ENCODE measurements around the gene MEOX1. TPM values are rescaled to one million over a fixed set of nuclear protein-coding genes. Genes with fewer than 3 reads are reported as not detected.

Gene MEOX1
- total RNA-seq, 1 donor from 2014 or later, result 0.21 TPM

DNA sequence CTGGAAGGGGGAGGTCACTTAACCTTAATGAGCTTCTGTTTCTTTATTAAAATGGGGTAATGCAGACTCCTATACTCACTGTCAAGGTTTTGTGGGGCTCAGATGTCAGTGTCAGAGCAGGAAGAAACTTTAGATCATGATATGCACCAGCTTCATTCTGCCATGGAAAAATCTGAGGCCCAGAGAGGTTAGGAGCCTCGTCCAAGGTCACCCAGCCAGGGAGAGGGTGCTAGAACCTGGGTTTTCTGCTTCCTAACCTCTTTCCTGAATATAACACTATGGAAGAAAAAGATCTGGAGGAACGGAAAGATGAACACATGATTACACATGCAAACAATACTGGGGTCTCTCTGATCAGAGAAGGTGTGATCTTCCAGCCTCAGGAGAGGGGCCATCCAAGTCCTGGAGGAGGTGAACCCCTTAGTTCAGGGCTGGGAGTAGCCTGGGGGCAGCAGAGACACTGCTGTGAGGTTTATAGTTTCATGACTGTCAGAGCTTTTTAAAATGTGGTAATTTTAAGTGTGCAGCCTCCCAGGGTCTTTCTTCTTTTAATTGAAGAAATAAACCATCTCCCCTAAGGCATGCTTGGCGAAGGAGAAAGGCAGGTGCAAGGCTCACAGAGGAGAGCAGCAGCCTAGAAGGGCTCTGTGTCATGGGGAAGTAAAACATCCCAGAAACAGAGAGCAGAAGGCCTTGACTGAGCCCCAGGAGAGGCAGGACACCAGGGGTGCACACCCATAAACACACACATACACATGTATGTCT lies 10.2 kb upstream of the MEOX1 start:
- Mint-ChIP-seq H3K9me3 (no peaks in the 10 kb centered on the region), H3K36me3 (ENCODE audit: low read depth) (no peaks in the 10 kb centered on the region), H3K27ac (no peak overlapping the region), H3K4me3 (no peak overlapping the region), H3K4me1 (peaks cover 17% of the 10 kb centered on the region), H3K27me3 (peaks cover 10% of the 10 kb centered on the region)
- intact Hi-C loops (cut with micrococcal nuclease), result no loop called here
- DNase-seq, result no peak

DNA sequence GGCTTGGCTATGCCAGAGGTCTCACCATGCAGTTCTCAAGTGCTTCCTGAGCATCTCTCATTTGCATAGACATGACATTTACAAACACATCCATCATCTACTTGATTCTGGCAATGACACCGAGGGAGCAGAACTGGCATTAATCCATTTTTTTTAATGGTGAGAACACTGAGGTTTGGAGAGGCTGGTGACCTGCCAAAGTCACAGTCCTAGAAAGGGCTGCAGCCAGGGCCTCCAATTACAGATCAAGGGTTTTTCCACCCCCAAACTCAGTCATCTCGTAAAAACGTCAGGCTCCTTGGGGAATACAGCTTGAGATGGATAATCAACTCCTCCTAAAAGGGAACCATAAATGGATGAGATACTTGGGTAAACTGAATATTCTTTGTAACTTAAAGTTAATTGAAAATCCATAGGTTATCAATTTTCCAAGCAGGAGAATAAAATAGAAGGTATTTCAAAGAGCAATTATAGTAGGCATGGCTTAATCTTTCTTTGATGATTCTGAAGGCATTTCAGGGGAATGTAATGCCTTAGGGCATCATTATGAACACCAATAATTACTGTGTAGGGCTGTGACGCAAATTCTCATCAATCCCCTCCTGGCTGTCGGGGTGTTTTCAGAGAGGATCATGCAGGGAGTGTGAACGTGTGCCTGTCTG lies 9.4 kb upstream of the MEOX1 start:
- Mint-ChIP-seq H3K27ac (no peak overlapping the region), H3K27me3 (peaks cover 8% of the 10 kb centered on the region), H3K4me1 (peaks cover 13% of the 10 kb centered on the region), H3K9me3 (no peaks in the 10 kb centered on the region), H3K4me3 (no peak overlapping the region), H3K36me3 (ENCODE audit: low read depth) (no peaks in the 10 kb centered on the region)
- intact Hi-C loops (cut with micrococcal nuclease), result no loop called here
- no peak for DNase-seq

- DNase-seq, result no peak
- Mint-ChIP-seq H3K4me1 (peaks cover 13% of the 10 kb centered on the region), H3K9me3 (no peaks in the 10 kb centered on the region), H3K4me3 (no peak overlapping the region), H3K27me3 (peaks cover 5% of the 10 kb centered on the region), H3K36me3 (ENCODE audit: low read depth) (no peaks in the 10 kb centered on the region), H3K27ac (no peak overlapping the region)
- intact Hi-C loops (cut with micrococcal nuclease), result no loop called here
Observed at GRCh38 chr17:43670645-43671030, 8.9 kb upstream of the MEOX1 start.

GRCh38 chr17:43669971-43670644 lies 8.4 kb upstream of the MEOX1 start:
- H3K4me1 Mint-ChIP-seq, result peaks cover 13% of the 10 kb centered on the region
- H3K9me3 Mint-ChIP-seq, result no peaks in the 10 kb centered on the region
- H3K27ac Mint-ChIP-seq, result no peak overlapping the region
- peak; percentile 62 for DNase-seq
- no peaks in the 10 kb centered on the region for H3K36me3 Mint-ChIP-seq (ENCODE audit: low read depth)
- no peak overlapping the region for H3K4me3 Mint-ChIP-seq
- intact Hi-C loops (cut with micrococcal nuclease), result no loop called here
- H3K27me3 Mint-ChIP-seq, result no peaks in the 10 kb centered on the region

DNA sequence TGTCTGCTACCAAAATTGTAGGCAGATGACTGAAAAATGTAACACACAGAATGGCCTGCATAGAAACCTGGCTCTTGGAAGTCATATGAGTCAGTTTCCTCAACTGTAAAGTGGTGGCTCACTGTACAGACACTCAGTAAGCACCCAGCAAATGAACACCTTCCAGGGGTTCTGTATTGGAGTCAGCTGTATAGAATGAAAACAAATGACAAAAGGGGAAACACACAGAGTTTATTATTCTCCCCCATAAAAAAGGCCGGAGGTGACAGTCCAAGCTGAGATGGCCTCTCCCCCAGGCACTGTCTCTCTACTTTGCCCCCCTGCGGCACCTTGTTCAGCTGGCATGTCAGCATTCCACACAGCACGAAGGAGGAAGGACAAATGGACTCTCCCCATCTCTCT lies 6.2 kb upstream of the MEOX1 start:
- intact Hi-C loops (cut with micrococcal nuclease), result no loop called here
- Mint-ChIP-seq H3K27ac (no peak overlapping the region), H3K36me3 (ENCODE audit: low read depth) (no peaks in the 10 kb centered on the region), H3K9me3 (no peaks in the 10 kb centered on the region), H3K27me3 (no peaks in the 10 kb centered on the region), H3K4me1 (peaks cover 14% of the 10 kb centered on the region), H3K4me3 (no peak overlapping the region)
- no peak for DNase-seq

DNA sequence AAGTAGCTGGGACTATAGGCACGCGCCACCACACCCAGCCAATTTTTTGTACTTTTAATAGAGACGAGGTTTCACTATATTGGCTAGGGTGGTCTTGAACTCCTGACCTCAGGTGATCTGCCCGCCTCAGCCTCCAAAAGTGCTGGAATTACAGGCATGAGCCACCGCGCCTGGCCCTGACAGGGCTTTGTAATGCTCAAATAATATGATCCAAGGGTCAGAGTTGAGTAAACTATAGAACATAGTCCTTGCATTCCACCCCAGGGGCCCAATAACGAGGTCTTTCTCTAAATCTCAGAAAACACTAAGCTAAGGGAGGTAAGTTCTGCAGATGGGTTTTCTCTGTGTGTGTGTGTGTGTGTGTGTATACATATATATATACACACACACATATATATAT lies 5.8 kb upstream of the MEOX1 start:
- H3K27ac Mint-ChIP-seq, result no peak overlapping the region
- peaks cover 18% of the 10 kb centered on the region for H3K4me1 Mint-ChIP-seq
- H3K36me3 Mint-ChIP-seq (ENCODE audit: low read depth), result no peaks in the 10 kb centered on the region
- H3K4me3 Mint-ChIP-seq, result no peak overlapping the region
- DNase-seq, result no peak
- H3K9me3 Mint-ChIP-seq, result no peaks in the 10 kb centered on the region
- intact Hi-C loops (cut with micrococcal nuclease), result no loop called here
- H3K27me3 Mint-ChIP-seq, result no peaks in the 10 kb centered on the region

DNA sequence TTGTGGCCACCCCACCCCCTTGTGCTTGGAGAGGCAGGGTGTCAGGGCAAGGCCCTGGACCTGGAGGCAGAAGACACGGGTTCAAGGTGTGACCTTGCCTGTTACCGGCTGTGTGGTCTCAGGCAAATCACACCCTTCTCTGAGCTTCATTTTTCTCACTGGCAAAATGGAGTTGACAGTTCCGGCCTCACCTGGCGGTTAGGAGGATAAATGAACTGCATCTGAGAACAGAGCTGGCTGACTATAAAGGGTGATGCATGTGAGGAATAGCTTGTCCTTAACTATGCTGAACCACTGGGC lies 4.2 kb upstream of the MEOX1 start:
- Mint-ChIP-seq H3K27ac (no peak overlapping the region), H3K36me3 (ENCODE audit: low read depth) (no peaks in the 10 kb centered on the region), H3K4me3 (no peak overlapping the region), H3K27me3 (no peaks in the 10 kb centered on the region), H3K9me3 (no peaks in the 10 kb centered on the region), H3K4me1 (peaks cover 31% of the 10 kb centered on the region)
- intact Hi-C loops (cut with micrococcal nuclease), result no loop called here
- DNase-seq, result no peak

DNA sequence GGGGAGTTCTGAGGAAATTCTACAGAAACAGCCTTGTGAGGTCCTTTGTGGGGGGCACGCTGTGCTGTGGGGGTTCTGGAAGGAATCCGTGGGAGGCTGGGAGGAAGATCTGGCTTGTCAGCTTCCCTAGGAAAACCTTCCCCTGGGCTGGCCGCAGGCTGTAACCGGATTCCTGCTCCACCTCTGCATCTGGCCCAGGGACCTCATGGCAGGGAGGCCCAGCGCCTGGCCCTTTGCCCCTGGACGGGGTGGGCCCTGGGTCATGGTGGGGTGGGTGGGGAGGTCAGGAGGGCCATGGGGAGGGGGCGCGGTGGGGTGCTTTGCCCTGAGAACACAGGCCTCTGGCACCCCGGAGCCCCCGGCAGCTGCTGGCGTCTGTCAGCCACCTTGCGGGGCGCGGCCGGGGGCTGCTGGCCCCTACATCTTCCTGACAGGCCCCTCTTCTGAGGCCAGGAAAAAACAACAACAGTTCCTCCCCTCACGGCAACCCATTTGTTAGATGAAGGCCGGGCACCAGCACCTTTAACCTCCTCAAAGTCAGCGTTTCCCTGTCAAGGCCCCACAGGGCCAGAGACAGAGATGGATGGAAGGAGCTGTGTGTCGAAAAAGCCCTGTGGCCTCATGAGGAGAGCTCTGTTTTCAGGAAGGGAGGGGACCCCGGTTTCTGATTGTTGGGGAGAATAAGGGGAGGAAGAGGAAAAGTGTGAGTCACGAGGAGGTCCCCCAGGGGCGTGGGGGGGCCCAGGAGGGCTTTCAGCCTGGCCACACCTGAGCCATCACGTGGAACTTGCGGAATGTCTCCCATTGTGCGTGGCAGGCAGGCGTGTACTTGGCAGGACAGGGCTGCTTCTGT lies 3.6 kb upstream of the MEOX1 start:
- Mint-ChIP-seq H3K4me1 (peaks cover 34% of the 10 kb centered on the region), H3K27me3 (no peaks in the 10 kb centered on the region), H3K27ac (no peak overlapping the region), H3K4me3 (no peak overlapping the region), H3K9me3 (no peaks in the 10 kb centered on the region), H3K36me3 (ENCODE audit: low read depth) (no peaks in the 10 kb centered on the region)
- DNase-seq, result no peak
- intact Hi-C loops (cut with micrococcal nuclease), result no loop called here

DNA sequence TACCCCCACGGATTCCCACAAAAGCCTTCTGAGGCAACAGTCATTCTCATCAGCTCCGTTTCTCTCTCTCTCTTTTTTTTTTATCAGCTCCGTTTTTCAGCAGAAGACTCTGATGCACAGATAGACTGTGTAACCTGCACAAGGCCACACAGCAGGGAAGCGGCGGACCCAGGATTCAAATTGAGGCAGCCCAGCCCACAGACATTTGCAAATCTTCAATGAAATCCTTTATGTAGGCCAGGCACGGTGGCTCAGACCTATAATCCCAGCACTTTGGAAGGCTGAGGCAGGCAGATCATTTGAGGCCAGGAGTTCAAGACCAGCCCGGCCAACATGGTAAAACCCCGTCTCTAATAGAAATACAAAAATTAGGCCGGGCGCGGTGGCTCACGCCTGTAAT lies 2.4 kb upstream of the MEOX1 start:
- H3K36me3 Mint-ChIP-seq (ENCODE audit: low read depth), result no peaks in the 10 kb centered on the region
- H3K4me3 Mint-ChIP-seq, result no peak overlapping the region
- intact Hi-C loops (cut with micrococcal nuclease), result no loop called here
- H3K9me3 Mint-ChIP-seq, result no peaks in the 10 kb centered on the region
- no peaks in the 10 kb centered on the region for H3K27me3 Mint-ChIP-seq
- no peak for DNase-seq
- no peak overlapping the region for H3K27ac Mint-ChIP-seq
- peaks cover 31% of the 10 kb centered on the region for H3K4me1 Mint-ChIP-seq

DNA sequence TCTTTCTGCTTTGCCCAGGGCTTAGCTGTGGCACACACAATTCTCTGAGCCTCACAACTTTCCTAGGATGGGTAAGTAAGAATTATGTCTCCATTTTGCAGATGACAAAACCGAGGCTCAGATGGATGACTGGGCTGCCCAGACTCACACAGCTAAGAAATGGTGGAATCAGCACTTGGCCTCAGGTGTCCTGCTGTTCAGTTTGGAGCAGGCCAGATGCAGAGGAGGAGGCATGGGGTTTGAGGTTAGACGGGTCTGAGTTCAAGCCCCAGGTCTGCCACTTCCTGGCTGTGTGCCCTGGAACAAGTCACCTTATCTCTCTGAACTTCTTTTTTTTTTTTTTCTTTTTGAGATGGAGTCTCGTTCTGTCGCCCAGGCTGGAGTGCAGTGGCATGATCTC lies 1.7 kb upstream of the MEOX1 start:
- no peak for DNase-seq
- intact Hi-C loops (cut with micrococcal nuclease), result no loop called here
- no peaks in the 10 kb centered on the region for H3K9me3 Mint-ChIP-seq

DNA sequence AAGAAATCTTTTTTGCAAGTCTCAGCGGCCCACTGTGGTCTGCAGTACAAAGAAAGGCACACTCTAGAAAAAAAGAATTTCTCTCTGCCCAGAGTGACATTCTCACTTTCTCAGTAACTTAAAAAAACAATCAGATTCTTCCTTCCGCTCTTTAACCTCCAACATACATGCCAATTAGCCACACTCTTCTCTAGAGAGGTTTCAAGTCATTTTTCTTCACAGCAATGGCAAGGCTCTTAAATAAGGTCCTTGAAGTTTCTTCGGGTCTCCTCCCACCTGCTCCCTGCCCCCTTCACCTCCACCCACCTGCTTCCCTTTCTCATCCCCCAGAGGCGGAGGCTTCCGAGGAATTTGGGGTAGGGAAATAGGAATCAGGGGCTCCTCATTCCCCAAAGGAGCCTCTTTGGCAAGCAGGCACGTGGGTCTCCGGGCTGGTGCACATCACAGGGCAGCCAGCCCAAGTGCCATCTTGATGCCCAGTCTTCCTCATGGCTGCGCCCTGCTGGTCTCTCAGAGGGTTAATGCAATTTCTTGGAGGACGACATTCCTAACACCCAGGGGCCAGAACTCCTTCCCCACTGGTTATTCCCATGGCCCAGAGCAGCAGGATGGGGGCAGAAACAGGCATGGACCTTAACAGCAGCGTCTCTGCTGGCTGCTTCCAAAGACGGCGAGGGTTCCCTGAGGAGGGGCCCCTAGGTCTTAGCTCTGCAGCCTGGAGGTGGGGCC lies 855 bp upstream of the MEOX1 start:
- peak; percentile 65 for DNase-seq

More for the DNA sequence above, 1.7 kb upstream of the MEOX1 start:
- H3K4me1 Mint-ChIP-seq, result peaks cover 31% of the 10 kb centered on the region
- H3K27ac Mint-ChIP-seq, result no peak overlapping the region
- H3K36me3 Mint-ChIP-seq (ENCODE audit: low read depth), result no peaks in the 10 kb centered on the region
- no peaks in the 10 kb centered on the region for H3K27me3 Mint-ChIP-seq
- no peak overlapping the region for H3K4me3 Mint-ChIP-seq

GRCh38 chr17:43660816-43661493 lies 767 bp downstream of the MEOX1 start:
- Mint-ChIP-seq H3K4me3 (peak overlapping the region; percentile 51), H3K27ac (no peak overlapping the region), H3K9me3 (no peaks in the 10 kb centered on the region), H3K36me3 (ENCODE audit: low read depth) (no peaks in the 10 kb centered on the region), H3K4me1 (peaks cover 33% of the 10 kb centered on the region), H3K27me3 (peaks cover 5% of the 10 kb centered on the region)
- intact Hi-C loops (cut with micrococcal nuclease), result no loop called here
- peak; percentile 62 for DNase-seq

More for the DNA sequence above, 855 bp upstream of the MEOX1 start:
- Mint-ChIP-seq H3K27ac (peak overlapping the region; percentile 75), H3K36me3 (ENCODE audit: low read depth) (no peaks in the 10 kb centered on the region), H3K4me3 (peak overlapping the region; percentile 45), H3K9me3 (no peaks in the 10 kb centered on the region), H3K27me3 (no peaks in the 10 kb centered on the region), H3K4me1 (peaks cover 29% of the 10 kb centered on the region)
- intact Hi-C loops (cut with micrococcal nuclease), result no loop called here

All from activated CD4-positive, alpha-beta T cell treated with anti-CD3 and anti-CD28 coated beads, Interleukin-2, amount 10 ng/mL, durations not matched to agents 24 days and 14 days (primary cell).